HL-60 (cell line): ENCODE results near the gene TBC1D5.

Experiments
- GABPA ChIP-seq: IDR thresholded peaks from 2 replicates; pipeline ENCODE4 v1.6.1; 2012; ENCODE audit warnings: low read depth
- POLR2AphosphoS5 ChIP-seq: IDR thresholded peaks from 2 replicates; pipeline ENCODE4 v1.6.1; 2012; ENCODE audit warnings: low read depth
- SPI1 ChIP-seq: IDR thresholded peaks from 2 replicates; pipeline ENCODE4 v1.6.1; 2012; ENCODE audit warnings: low read depth, mild to moderate bottlenecking, borderline replicate concordance
- TF ChIP-seq, protein P1 (sequence below): IDR thresholded peaks from one replicate; pipeline ENCODE4 v1.5.1; 2011; ENCODE audit warnings: low read length, control low read depth, inconsistent platforms; ENCODE audit not compliant: insufficient read depth

DNA sequence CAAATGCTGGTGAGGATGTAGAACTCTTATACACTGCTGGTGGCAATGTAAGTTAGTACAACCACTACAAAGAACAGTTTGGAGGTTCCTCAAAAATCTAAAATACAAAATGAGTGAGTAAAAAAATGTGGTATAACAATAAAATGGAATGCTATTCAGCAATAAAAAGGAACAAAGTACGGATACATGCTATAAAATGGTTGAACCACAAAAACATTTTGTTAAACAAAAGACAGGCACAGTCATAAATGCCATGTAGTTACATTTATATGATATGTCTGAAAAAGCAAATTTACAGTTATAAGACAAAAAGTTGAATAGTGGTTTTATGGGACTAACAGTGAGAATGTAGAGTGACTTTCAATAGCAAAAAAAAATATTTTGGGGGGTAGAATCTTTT, 285.8 kb downstream of the TBC1D5 start:
- TF ChIP-seq, protein P1, sequence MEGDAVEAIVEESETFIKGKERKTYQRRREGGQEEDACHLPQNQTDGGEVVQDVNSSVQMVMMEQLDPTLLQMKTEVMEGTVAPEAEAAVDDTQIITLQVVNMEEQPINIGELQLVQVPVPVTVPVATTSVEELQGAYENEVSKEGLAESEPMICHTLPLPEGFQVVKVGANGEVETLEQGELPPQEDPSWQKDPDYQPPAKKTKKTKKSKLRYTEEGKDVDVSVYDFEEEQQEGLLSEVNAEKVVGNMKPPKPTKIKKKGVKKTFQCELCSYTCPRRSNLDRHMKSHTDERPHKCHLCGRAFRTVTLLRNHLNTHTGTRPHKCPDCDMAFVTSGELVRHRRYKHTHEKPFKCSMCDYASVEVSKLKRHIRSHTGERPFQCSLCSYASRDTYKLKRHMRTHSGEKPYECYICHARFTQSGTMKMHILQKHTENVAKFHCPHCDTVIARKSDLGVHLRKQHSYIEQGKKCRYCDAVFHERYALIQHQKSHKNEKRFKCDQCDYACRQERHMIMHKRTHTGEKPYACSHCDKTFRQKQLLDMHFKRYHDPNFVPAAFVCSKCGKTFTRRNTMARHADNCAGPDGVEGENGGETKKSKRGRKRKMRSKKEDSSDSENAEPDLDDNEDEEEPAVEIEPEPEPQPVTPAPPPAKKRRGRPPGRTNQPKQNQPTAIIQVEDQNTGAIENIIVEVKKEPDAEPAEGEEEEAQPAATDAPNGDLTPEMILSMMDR = no peak
- TF ChIP-seq POLR2AphosphoS5 = no peak
- no peak for TF ChIP-seq SPI1
- no peak for TF ChIP-seq GABPA
